Measurements from ENCODE around the gene CNTN1.

DNA sequence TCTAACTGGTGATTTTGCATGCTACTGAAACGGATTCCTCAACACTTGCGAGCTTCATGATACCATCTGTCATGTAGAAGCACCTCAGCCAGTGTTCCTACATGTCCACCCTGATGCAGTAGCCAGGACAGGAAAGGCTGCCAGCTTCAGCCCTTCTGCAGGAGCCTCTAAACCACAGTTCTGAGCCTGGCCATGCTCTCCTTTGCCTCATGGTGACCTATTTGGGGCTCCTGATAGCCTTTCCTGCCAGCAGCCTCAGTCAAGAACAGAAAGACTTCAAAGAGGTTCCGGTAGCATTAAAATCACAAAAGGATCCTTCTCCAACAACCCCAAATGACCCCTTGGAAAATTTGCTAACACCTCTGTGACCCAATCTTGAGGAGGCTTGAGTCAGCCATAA is 96.0 kb downstream of the CNTN1 start:
- TF ChIP-seq POLR2A (IDR thresholded peaks at IDR 0.05): no peak
- TF ChIP-seq, protein P1, sequence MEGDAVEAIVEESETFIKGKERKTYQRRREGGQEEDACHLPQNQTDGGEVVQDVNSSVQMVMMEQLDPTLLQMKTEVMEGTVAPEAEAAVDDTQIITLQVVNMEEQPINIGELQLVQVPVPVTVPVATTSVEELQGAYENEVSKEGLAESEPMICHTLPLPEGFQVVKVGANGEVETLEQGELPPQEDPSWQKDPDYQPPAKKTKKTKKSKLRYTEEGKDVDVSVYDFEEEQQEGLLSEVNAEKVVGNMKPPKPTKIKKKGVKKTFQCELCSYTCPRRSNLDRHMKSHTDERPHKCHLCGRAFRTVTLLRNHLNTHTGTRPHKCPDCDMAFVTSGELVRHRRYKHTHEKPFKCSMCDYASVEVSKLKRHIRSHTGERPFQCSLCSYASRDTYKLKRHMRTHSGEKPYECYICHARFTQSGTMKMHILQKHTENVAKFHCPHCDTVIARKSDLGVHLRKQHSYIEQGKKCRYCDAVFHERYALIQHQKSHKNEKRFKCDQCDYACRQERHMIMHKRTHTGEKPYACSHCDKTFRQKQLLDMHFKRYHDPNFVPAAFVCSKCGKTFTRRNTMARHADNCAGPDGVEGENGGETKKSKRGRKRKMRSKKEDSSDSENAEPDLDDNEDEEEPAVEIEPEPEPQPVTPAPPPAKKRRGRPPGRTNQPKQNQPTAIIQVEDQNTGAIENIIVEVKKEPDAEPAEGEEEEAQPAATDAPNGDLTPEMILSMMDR (IDR thresholded peaks at IDR 0.05): no peak

All from ovary (tissue), 3 donors.